ENCODE data around the gene CLSTN2. TPM values are rescaled to one million over a fixed set of nuclear protein-coding genes. Genes with fewer than 3 reads are reported as not detected.

The CLSTN2 gene
- total RNA-seq, 1 experiment from 2014 or later: 0.07 TPM

DNA sequence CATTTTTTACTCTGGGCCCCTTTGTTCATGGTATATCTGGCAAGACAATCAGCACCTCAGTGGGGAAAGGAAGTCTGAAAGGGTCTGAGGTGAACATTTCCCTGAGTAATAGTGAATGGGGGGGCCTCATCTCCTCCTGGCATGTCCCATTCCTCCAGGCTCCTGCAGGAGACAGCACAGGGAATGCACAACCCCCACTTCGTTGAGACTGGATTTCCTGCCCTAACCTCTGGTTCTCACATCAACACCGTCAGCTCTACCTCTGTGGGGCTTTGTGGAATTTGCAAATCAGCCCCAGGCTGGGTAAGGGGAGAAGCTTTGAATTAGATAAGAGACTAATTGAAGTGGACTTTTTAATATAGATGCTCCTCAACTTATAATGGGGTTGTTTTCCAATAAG is 574.5 kb downstream of the CLSTN2 start:
- H3K9me3 Mint-ChIP-seq (ENCODE audit: low read depth, unreplicated experiment): no peaks in the 10 kb centered on the region
- H3K27me3 Mint-ChIP-seq (ENCODE audit: unreplicated experiment): peaks cover 38% of the 10 kb centered on the region
- CTCF ChIA-PET: no interaction called here
- BruUV-seq (replicated peaks): no TSS peak
- H3K27ac Mint-ChIP-seq (ENCODE audit: unreplicated experiment): no peak overlapping the region
- intact Hi-C loops (cut with micrococcal nuclease; ENCODE audit: unreplicated experiment): no loop called here
- no peak for DNase-seq
- no peak overlapping the region for H3K4me3 Mint-ChIP-seq (ENCODE audit: low read depth, unreplicated experiment)
- no peaks in the 10 kb centered on the region for H3K4me1 Mint-ChIP-seq (ENCODE audit: low read depth, unreplicated experiment)
- no peak for TF ChIP-seq CTCF (IDR thresholded peaks at IDR 0.05; ENCODE audit: unreplicated experiment)
- H3K36me3 Mint-ChIP-seq (ENCODE audit: insufficient read depth, unreplicated experiment): no peaks in the 10 kb centered on the region

DNA sequence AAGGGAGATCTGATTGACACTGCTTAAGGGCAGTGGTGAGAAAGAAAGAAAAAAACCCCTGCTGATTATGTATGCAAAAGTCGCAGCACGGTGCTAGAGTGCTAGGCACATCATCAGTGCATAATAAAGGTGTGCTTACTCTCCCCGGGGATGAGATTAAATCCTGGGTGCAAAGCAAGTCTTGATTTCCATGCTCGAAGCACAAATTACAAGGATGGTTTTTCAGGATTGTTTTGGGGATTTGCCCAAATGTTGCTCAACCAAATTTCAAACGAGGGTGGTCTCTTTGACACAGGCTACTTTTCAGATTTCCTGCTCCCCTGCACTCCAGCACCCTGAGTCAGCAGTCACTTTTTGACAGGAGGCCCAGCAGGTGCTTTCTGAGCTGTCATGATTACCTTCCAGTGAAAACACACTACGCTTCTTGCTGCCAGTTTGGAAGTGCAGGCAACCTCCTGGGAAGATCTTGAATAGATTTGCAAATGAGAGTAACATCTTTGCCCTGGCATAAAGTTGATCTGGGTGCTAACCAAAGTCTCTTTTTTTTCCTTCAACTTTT is 575.4 kb downstream of the CLSTN2 start:
- Mint-ChIP-seq H3K36me3 (ENCODE audit: insufficient read depth, unreplicated experiment) (no peaks in the 10 kb centered on the region), H3K4me3 (ENCODE audit: low read depth, unreplicated experiment) (no peak overlapping the region), H3K27ac (ENCODE audit: unreplicated experiment) (no peak overlapping the region), H3K27me3 (ENCODE audit: unreplicated experiment) (peaks cover 38% of the 10 kb centered on the region), H3K9me3 (ENCODE audit: low read depth, unreplicated experiment) (peaks cover 5% of the 10 kb centered on the region), H3K4me1 (ENCODE audit: low read depth, unreplicated experiment) (no peaks in the 10 kb centered on the region)
- CTCF ChIA-PET: no interaction called here
- intact Hi-C loops (cut with micrococcal nuclease; ENCODE audit: unreplicated experiment): no loop called here
- DNase-seq: no peak
- no peak for TF ChIP-seq CTCF (IDR thresholded peaks at IDR 0.05; ENCODE audit: unreplicated experiment)
- BruUV-seq (replicated peaks): no TSS peak

- CTCF ChIA-PET: no interaction called here
- BruUV-seq (replicated peaks): no TSS peak
Measured at GRCh38 chr3:140521751-140522445, 586.9 kb downstream of the CLSTN2 start.

GRCh38 chr3:140522653-140523380 is 587.8 kb downstream of the CLSTN2 start:
- no TSS peak for BruUV-seq (replicated peaks)

More at GRCh38 chr3:140521751-140522445, 586.9 kb downstream of the CLSTN2 start:
- DNase-seq: no peak
- Mint-ChIP-seq H3K27ac (ENCODE audit: unreplicated experiment) (no peak overlapping the region), H3K27me3 (ENCODE audit: unreplicated experiment) (peaks cover 48% of the 10 kb centered on the region), H3K4me3 (ENCODE audit: low read depth, unreplicated experiment) (no peak overlapping the region), H3K4me1 (ENCODE audit: low read depth, unreplicated experiment) (no peaks in the 10 kb centered on the region), H3K9me3 (ENCODE audit: low read depth, unreplicated experiment) (peaks cover 20% of the 10 kb centered on the region), H3K36me3 (ENCODE audit: insufficient read depth, unreplicated experiment) (no peaks in the 10 kb centered on the region)
- intact Hi-C loops (cut with micrococcal nuclease; ENCODE audit: unreplicated experiment): no loop called here
- no peak for TF ChIP-seq CTCF (IDR thresholded peaks at IDR 0.05; ENCODE audit: unreplicated experiment)

More at GRCh38 chr3:140522653-140523380, 587.8 kb downstream of the CLSTN2 start:
- no peaks in the 10 kb centered on the region for H3K4me1 Mint-ChIP-seq (ENCODE audit: low read depth, unreplicated experiment)
- no peak for TF ChIP-seq CTCF (IDR thresholded peaks at IDR 0.05; ENCODE audit: unreplicated experiment)
- CTCF ChIA-PET: no interaction called here
- intact Hi-C loops (cut with micrococcal nuclease; ENCODE audit: unreplicated experiment): no loop called here
- no peak for DNase-seq
- no peak overlapping the region for H3K27ac Mint-ChIP-seq (ENCODE audit: unreplicated experiment)
- peaks cover 51% of the 10 kb centered on the region for H3K27me3 Mint-ChIP-seq (ENCODE audit: unreplicated experiment)
- H3K9me3 Mint-ChIP-seq (ENCODE audit: low read depth, unreplicated experiment): peaks cover 16% of the 10 kb centered on the region
- no peaks in the 10 kb centered on the region for H3K36me3 Mint-ChIP-seq (ENCODE audit: insufficient read depth, unreplicated experiment)
- no peak overlapping the region for H3K4me3 Mint-ChIP-seq (ENCODE audit: low read depth, unreplicated experiment)
